SK-N-SH (cell line): ENCODE measurements around the gene BPNT1. TPM values are rescaled to one million over a fixed set of nuclear protein-coding genes. Genes with fewer than 3 reads are reported as not detected.

Experiments
- CTCF ChIA-PET: fragments of 300-600, 350-600 bp; formaldehyde crosslinking; extraction: SDS; loops from one replicate; lab custom pipeline; 2021; lab: Yijun Ruan, JAX
- POLR2A ChIA-PET: fragments of 350-600 bp; sonication (Branson Sonifier 250); formaldehyde crosslinking; extraction: SDS; loops from one replicate; lab custom pipeline; 2020; ENCODE audit warnings: antibody characterized with exemption, inconsistent platforms; lab: Yijun Ruan, JAX
- DNase-seq: peaks from one replicate; pipeline ENCODE4 v3.0.0; 2012
- H2AFZ ChIP-seq: fragments of 200-600 bp; sonication (generic); 2 replicates; pipeline ENCODE4 v1.8.1; 2016; ENCODE audit warnings: antibody characterized with exemption, mild to moderate bottlenecking, low read depth
- H3F3A ChIP-seq: fragments of 200-600 bp; sonication (generic); replicated peaks from 2 replicates; pipeline ENCODE3; 2016; ENCODE audit warnings: antibody characterized with exemption, mild to moderate bottlenecking; ENCODE audit not compliant: insufficient read depth
- H3K27ac ChIP-seq, 2 experiments: fragments of 200-500 bp in 1 of 2; fragments of 200-600 bp in 1 of 2; sonication (Bioruptor generic) in 1 of 2; sonication (generic), shearing (Covaris generic) in 1 of 2; 2 replicates each; pipeline versions ENCODE4 v1.5.1 to v1.6.1; 2014 to 2016; ENCODE audit warnings: low read depth in 2 of 2, inconsistent platforms in 1 of 2, low read length in 1 of 2, mild to moderate bottlenecking in 1 of 2, mixed read lengths in 1 of 2
- H3K27me3 ChIP-seq: fragments of 200-600 bp; sonication (generic), shearing (Covaris generic); 2 replicates; pipeline ENCODE4 v1.6.1; 2016; ENCODE audit warnings: mixed run types; ENCODE audit not compliant: insufficient read depth
- H3K36me3 ChIP-seq, 2 experiments: fragments of 200-500 bp in 1 of 2; fragments of 200-600 bp in 1 of 2; sonication (Bioruptor generic) in 1 of 2; sonication (generic) in 1 of 2; replicated peaks in 1 of 2; 2 replicates each; pipeline versions ENCODE3 to v1.5.1; 2014 to 2016; ENCODE audit warnings: low read length in 1 of 2, mild to moderate bottlenecking in 1 of 2; ENCODE audit not compliant: insufficient read depth in 2 of 2, control insufficient read depth in 1 of 2
- H3K4me1 ChIP-seq, 2 experiments: fragments of 200-500 bp in 1 of 2; fragments of 200-600 bp in 1 of 2; sonication (Bioruptor generic) in 1 of 2; sonication (generic), shearing (Covaris generic) in 1 of 2; 2 replicates each; pipeline versions ENCODE4 v1.5.1 to v1.6.1; 2014 to 2016; ENCODE audit warnings: low read depth in 1 of 2, low read length in 1 of 2, mixed run types in 1 of 2; ENCODE audit not compliant: insufficient read depth in 2 of 2, control insufficient read depth in 1 of 2
- H3K4me2 ChIP-seq: fragments of 200-600 bp; sonication (generic), shearing (Covaris generic); 2 replicates; pipeline ENCODE4 v1.6.1; 2017; ENCODE audit warnings: mixed run types
- H3K4me3 ChIP-seq, 2 experiments: fragments of 200-500 bp in 1 of 2; fragments of 200-600 bp in 1 of 2; sonication (Bioruptor generic) in 1 of 2; sonication (generic), shearing (Covaris generic) in 1 of 2; 2 replicates each; pipeline versions ENCODE4 v1.5.1 to v1.8.1; 2014 to 2016; ENCODE audit warnings: low read depth in 2 of 2, inconsistent platforms in 1 of 2, low read length in 1 of 2, mild to moderate bottlenecking in 1 of 2, mixed read lengths in 1 of 2, moderate library complexity in 1 of 2
- H3K79me2 ChIP-seq: fragments of 200-600 bp; sonication (generic); 2 replicates; pipeline ENCODE4 v1.8.1; 2017; ENCODE audit warnings: mild to moderate bottlenecking; ENCODE audit not compliant: insufficient read depth
- H3K9ac ChIP-seq: fragments of 200-600 bp; sonication (generic); 2 replicates; pipeline ENCODE4 v1.6.1; 2017; ENCODE audit warnings: mixed run types
- H3K9me2 ChIP-seq: fragments of 200-600 bp; sonication (generic); 2 replicates; pipeline ENCODE4 v1.6.1; 2017; ENCODE audit warnings: mixed run types
- H3K9me3 ChIP-seq: fragments of 200-600 bp; sonication (generic); 2 replicates; pipeline ENCODE4 v1.6.1; 2017; ENCODE audit warnings: mixed run types, mild to moderate bottlenecking, moderate library complexity
- H4K20me1 ChIP-seq: fragments of 200-600 bp; sonication (generic); 2 replicates; pipeline ENCODE4 v1.6.1; 2017; ENCODE audit warnings: mild to moderate bottlenecking, mixed run types; ENCODE audit not compliant: insufficient read depth
- ELF1 ChIP-seq: IDR thresholded peaks from 2 replicates; pipeline ENCODE4 v1.4.0; 2012
- EP300 ChIP-seq, 2 experiments: IDR thresholded peaks; 2 replicates each; pipeline versions ENCODE4 v1.4.0 to v1.6.1; 2012; ENCODE audit warnings: borderline replicate concordance in 1 of 2, low read depth in 1 of 2, low read length in 1 of 2
- FOSL2 ChIP-seq: IDR thresholded peaks from 2 replicates; pipeline ENCODE4 v1.4.0; 2012; ENCODE audit warnings: low read depth, mild to moderate bottlenecking, moderate library complexity, borderline replicate concordance
- FOXJ3 ChIP-seq: sonication (generic); formaldehyde crosslinking; IDR thresholded peaks from 2 replicates; pipeline ENCODE4 v1.5.1; 2020; ENCODE audit warnings: mild to moderate bottlenecking, missing genetic modification reagents
- GABPA ChIP-seq: IDR thresholded peaks from 2 replicates; pipeline ENCODE4 v1.4.0; 2012; ENCODE audit warnings: low read depth, mild to moderate bottlenecking
- IRF3 ChIP-seq: fragments of 150-350 bp; IDR thresholded peaks from 2 replicates; pipeline ENCODE4 v1.6.1; 2016; ENCODE audit warnings: mild to moderate bottlenecking, low read depth, low read length
- JUND ChIP-seq: IDR thresholded peaks from 2 replicates; pipeline ENCODE4 v1.4.0; 2012
- MEF2A ChIP-seq: IDR thresholded peaks from 2 replicates; pipeline ENCODE4 v1.4.0; 2012; ENCODE audit warnings: low read depth, borderline replicate concordance
- NFIC ChIP-seq: IDR thresholded peaks from 2 replicates; pipeline ENCODE4 v1.4.0; 2012; ENCODE audit warnings: borderline replicate concordance
- POLR2AphosphoS5 ChIP-seq: IDR thresholded peaks from 2 replicates; pipeline ENCODE4 v1.6.1; 2012; ENCODE audit warnings: low read depth, low read length
- RAD21 ChIP-seq: IDR thresholded peaks from 2 replicates; pipeline ENCODE4 v1.6.1; 2012; ENCODE audit warnings: mild to moderate bottlenecking, low read length
- RCOR1 ChIP-seq: fragments of 150-350 bp; IDR thresholded peaks from 2 replicates; pipeline ENCODE4 v1.6.1; 2017; ENCODE audit warnings: antibody characterized with exemption, low read length
- REST ChIP-seq: IDR thresholded peaks from 2 replicates; pipeline ENCODE4 v1.6.1; 2012; ENCODE audit warnings: mild to moderate bottlenecking, low read depth, low read length, moderate library complexity
- RXRA ChIP-seq: IDR thresholded peaks from 2 replicates; pipeline ENCODE4 v1.4.0; 2012; ENCODE audit warnings: low read depth, mild to moderate bottlenecking, borderline replicate concordance
- TCF12 ChIP-seq: IDR thresholded peaks from 2 replicates; pipeline ENCODE4 v1.4.0; 2012
- WGBS: methylation state at CpG from one replicate; pipeline ENCODE4 v1.1.6; 2017; ENCODE audit warnings: low lambda C conversion rate; 5-methylcytosine and 5-hydroxymethylcytosine counted together
- polyA plus RNA-seq, 3 experiments: library from polyadenylated mRNA; depleted of rRNA; stranded (reverse); fragments of >200 nt; gene quantifications; 2 replicates each; pipeline ENCODE4 v1.2.3, GENCODE V29; 2012
- TF ChIP-seq, protein P1 (sequence below): IDR thresholded peaks from 2 replicates; pipeline ENCODE4 v1.4.0; 2012; ENCODE audit warnings: low read depth, borderline replicate concordance
- TF ChIP-seq, protein P2 (sequence below): IDR thresholded peaks from 2 replicates; pipeline ENCODE4; 2012

BPNT1 gene
- polyA plus RNA-seq, 1 of the 3 experiments (the other 2 are of a cell fraction), result 44.6 TPM

GRCh38 chr1:220077887-220078286 is 11.7 kb downstream of the BPNT1 start:
- Histone ChIP-seq H3K4me1 (no peaks in the 10 kb centered on the region; a peak in 1 of 4 replicates), H3K27me3 (no peaks in the 10 kb centered on the region), H3K9me2 (no peaks in the 10 kb centered on the region), H3K27ac (peak overlapping the region in 1 of 2 experiments; percentile 80; a peak in 2 of 4 replicates), H2AFZ (no peak overlapping the region), H3K79me2 (peaks cover 13% of the 10 kb centered on the region; the same call in 1 of the 2 replicates), H3K4me3 (no peak overlapping the region), H3K4me2 (no peak overlapping the region), H3K36me3 (peaks cover 6 to 8% of the 10 kb centered on the region in 2 experiments), H3K9ac (no peak overlapping the region), H4K20me1 (no peaks in the 10 kb centered on the region), H3F3A (peaks cover 21% of the 10 kb centered on the region), H3K9me3 (no peaks in the 10 kb centered on the region)
- no peak for DNase-seq
- ChIA-PET POLR2A (no interaction called here), CTCF (no interaction called here)
- 100% methylated on average over 3 of the region's 3 CpGs for WGBS
- TF ChIP-seq RXRA, result no peak
- no peak for TF ChIP-seq MEF2A
- TF ChIP-seq, protein P1, sequence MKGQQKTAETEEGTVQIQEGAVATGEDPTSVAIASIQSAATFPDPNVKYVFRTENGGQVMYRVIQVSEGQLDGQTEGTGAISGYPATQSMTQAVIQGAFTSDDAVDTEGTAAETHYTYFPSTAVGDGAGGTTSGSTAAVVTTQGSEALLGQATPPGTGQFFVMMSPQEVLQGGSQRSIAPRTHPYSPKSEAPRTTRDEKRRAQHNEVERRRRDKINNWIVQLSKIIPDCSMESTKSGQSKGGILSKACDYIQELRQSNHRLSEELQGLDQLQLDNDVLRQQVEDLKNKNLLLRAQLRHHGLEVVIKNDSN, result no peak
- TF ChIP-seq ELF1, result no peak
- no peak for TF ChIP-seq GABPA
- no peak for TF ChIP-seq FOXJ3
- no peak for TF ChIP-seq RAD21
- no peak for TF ChIP-seq IRF3

DNA sequence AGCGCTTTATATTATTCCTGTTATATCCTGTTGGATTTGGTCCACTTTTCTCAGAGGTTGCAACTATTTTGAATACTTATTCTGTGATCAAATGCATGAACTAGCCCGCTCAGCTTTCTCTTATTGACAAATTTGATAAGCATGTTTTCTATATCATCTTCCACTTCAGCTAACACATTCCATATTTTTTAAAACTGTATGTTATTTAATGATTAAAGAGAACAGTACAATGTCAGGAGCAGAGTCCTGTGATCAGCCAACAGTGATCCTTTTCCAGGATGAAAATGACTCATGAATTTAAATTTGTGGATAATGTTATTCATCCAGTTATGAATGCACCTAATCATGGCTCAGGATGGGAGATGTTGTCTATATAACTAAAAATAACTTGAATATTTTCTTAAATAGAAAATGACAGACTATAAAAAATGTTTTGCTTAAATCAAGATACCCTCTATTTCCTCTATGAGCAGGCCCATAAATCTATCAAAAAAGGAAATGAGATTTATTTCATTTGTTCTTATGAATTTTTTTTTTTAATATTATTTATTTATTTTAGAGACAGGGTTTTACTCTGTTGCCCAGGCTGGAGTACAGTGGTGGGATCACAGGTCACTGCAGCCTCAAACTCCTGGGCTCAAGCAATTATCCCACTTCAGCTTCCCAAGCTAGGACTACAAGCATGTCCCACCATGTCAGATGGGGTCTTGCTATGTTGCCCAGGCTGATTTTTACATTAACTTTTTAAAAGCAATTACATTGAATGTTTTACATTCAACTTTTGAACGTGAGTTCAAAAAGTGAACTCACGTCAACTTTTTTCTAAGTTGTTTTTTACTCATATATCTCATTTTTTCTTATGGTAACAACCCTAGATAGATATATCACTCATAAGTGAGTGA is 12.5 kb downstream of the BPNT1 start:
- H3K4me1 ChIP-seq, result no peaks in the 10 kb centered on the region; a peak in 1 of 4 replicates
- ChIA-PET POLR2A (interaction anchor here (0.6 kb wide), 1 partner anchor 28 kb away, joined by 3 read pairs; no protein-coding TSS in a partner anchor), CTCF (no interaction called here)
- no peaks in the 10 kb centered on the region for H4K20me1 ChIP-seq
- no peaks in the 10 kb centered on the region for H3K27me3 ChIP-seq
- no peak overlapping the region for H2AFZ ChIP-seq
- H3F3A ChIP-seq, result peaks cover 21% of the 10 kb centered on the region
- no peaks in the 10 kb centered on the region for H3K9me3 ChIP-seq
- peak overlapping the region; percentile 24; the same call in 1 of the 2 replicates for H3K9ac ChIP-seq
- DNase-seq, result no peak
- no peak overlapping the region for H3K4me3 ChIP-seq
- H3K27ac ChIP-seq, result peak overlapping the region; percentile 19 to 80; a peak in 3 of 4 replicates
- 64% methylated on average over 4 of the region's 4 CpGs for WGBS
- H3K36me3 ChIP-seq, result peaks cover 12 to 15% of the 10 kb centered on the region in 2 experiments
- peak overlapping the region; percentile 52; the same call in 1 of the 2 replicates for H3K4me2 ChIP-seq
- H3K79me2 ChIP-seq, result peaks cover 9% of the 10 kb centered on the region; the same call in 1 of the 2 replicates
- peak; percentile 53; the same call in 1 of the 2 replicates for TF ChIP-seq FOSL2
- TF ChIP-seq TCF12, result peak; percentile 28; the same call in 1 of the 2 replicates
- TF ChIP-seq, protein P1, result no peak
- TF ChIP-seq ELF1, result no peak
- no peak for TF ChIP-seq REST
- TF ChIP-seq, protein P2, sequence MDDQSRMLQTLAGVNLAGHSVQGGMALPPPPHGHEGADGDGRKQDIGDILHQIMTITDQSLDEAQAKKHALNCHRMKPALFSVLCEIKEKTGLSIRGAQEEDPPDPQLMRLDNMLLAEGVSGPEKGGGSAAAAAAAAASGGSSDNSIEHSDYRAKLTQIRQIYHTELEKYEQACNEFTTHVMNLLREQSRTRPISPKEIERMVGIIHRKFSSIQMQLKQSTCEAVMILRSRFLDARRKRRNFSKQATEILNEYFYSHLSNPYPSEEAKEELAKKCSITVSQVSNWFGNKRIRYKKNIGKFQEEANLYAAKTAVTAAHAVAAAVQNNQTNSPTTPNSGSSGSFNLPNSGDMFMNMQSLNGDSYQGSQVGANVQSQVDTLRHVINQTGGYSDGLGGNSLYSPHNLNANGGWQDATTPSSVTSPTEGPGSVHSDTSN, result peak; percentile 44; the same call in 1 of the 2 replicates
- no peak for TF ChIP-seq POLR2AphosphoS5
- peak; percentile 14; the same call in 1 of the 2 replicates for TF ChIP-seq NFIC
- peak; percentile 25; the same call in 1 of the 2 replicates for TF ChIP-seq JUND
- no peak for TF ChIP-seq RCOR1
- TF ChIP-seq EP300 (IDR thresholded peaks at IDR 0.05; ENCODE audit: borderline replicate concordance in 1 of 2, low read depth in 1 of 2, low read length in 1 of 2), result peak in 1 of 2 experiments; percentile 18; a peak in 1 of 4 replicates
- TF ChIP-seq IRF3, result no peak
- no peaks in the 10 kb centered on the region for H3K9me2 ChIP-seq
